Adrenal gland (tissue), 12 donors: Measurements from ENCODE around the gene OLFM2. TPM values are rescaled to one million over a fixed set of nuclear protein-coding genes. Genes with fewer than 3 reads are reported as not detected.

Experiments
- DNase-seq, 7 donors: peaks; one replicate each; pipeline ENCODE4 v3.0.0-alpha.2; 2019 to 2020
- H3K27ac ChIP-seq, 5 donors: fragments of 200-600 bp; sonication (generic) in 4 of 5; 1 replicate in 3 of 5; 2 replicates in 2 of 5; pipeline versions ENCODE4 v1.5.1 to v1.8.0; 2016 to 2020; ENCODE audit warnings: mild to moderate bottlenecking in 1 of 5
- H3K27me3 ChIP-seq: fragments of 200-600 bp; 2 replicates; pipeline ENCODE4 v1.8.0; 2021
- H3K36me3 ChIP-seq, 2 donors: fragments of 200-600 bp; replicated peaks in 1 of 2; 1 replicate in 1 of 2; 2 replicates in 1 of 2; pipeline versions ENCODE4 v1.5.1 to v1.8.0; 2018 to 2022
- H3K4me1 ChIP-seq, 2 donors: fragments of 200-600 bp; replicated peaks in 1 of 2; 1 replicate in 1 of 2; 2 replicates in 1 of 2; pipeline versions ENCODE4 v1.5.1 to v1.8.0; 2018 to 2021
- H3K4me3 ChIP-seq, 4 donors: fragments of 200-600 bp; sonication (generic) in 3 of 4; one replicate each; pipeline ENCODE4 v1.5.1; 2016 to 2018
- H3K9me3 ChIP-seq, 3 donors: fragments of 200-600 bp; sonication (generic) in 1 of 3; replicated peaks in 1 of 3; 1 replicate in 2 of 3; 2 replicates in 1 of 3; pipeline versions ENCODE4 v1.5.1 to v1.8.0; 2016 to 2021
- POLR2A ChIP-seq, 2 donors: fragments of 450-650 bp; IDR thresholded peaks; one replicate each; pipeline ENCODE4 v1.6.1; 2017; ENCODE audit warnings: antibody characterized with exemption in 2 of 2, mild to moderate bottlenecking in 2 of 2, moderate library complexity in 1 of 2
- WGBS, 4 donors: extraction: QIAGEN DNeasy Blood & Tissue Kit in 2 of 4; methylation state at CpG; one replicate each; pipeline versions ENCODE4 v1.1.5 to v1.1.7; 2013 to 2017; 5-methylcytosine and 5-hydroxymethylcytosine counted together
- intact Hi-C, 2 donors: fragments of 100-400 bp; cut with DNase I; formaldehyde crosslinking; loops; one replicate each; pipeline versions ENCODE4 v1.14.1 to v1.15.0; 2022 to 2023
- polyA plus RNA-seq, 3 donors: library from polyadenylated mRNA; stranded (reverse); fragments of 200-250 nt in 2 of 3; fragments of 350-450 nt in 1 of 3; fragmentation: Illumina TruSeq in 1 of 3; extraction: RNeasy Lipid Tissue Mini Kit (QIAGEN cat#74804) in 1 of 3; gene quantifications; one replicate each; pipeline ENCODE4 v1.2.3, GENCODE V29; 2013 to 2014
- total RNA-seq, 9 donors: library from RNA; depleted of rRNA in 4 of 9; stranded (reverse); fragments of >200 nt in 4 of 9; fragments of 120-200 nt in 1 of 9; fragmentation: NEBNext Ultra II Directional in 1 of 9; extraction: Animal tissue kit (Norgen Biotek cat#: 25700) in 1 of 9; gene quantifications; one replicate each; pipeline versions ENCODE4 v1.1.0 to v1.2.4, GENCODE V29; 2013 to 2023
- TF ChIP-seq, protein P1 (sequence below), 6 experiments: fragments of 450-650 bp in 4 of 6; fragments of 200-600 bp in 2 of 6; sonication (generic) in 1 of 6; IDR thresholded peaks; 1 replicate in 5 of 6; 2 replicates in 1 of 6; pipeline versions ENCODE4 v1.5.1 to v1.8.0; 2016 to 2021; ENCODE audit warnings: antibody characterized with exemption in 6 of 6, mild to moderate bottlenecking in 2 of 6, moderate library complexity in 1 of 6
- donor health status: healthy with polysubstance abuse.
- donor health status: Bipolar disorder and iron deficiency.
- donor health status: DM: yes; HTN: yes; CAD: no.
- donor health status: DM: no; HTN: no; CAD: no.
- donor health status: DM: no; HTN: no; CAD: no.
- donor health status: DM: yes; HTN: yes; CAD: no.

OLFM2 gene
- total and polyA plus RNA-seq, 12 donors, result 2.2 to 76.2 (median 51.5) TPM

DNA sequence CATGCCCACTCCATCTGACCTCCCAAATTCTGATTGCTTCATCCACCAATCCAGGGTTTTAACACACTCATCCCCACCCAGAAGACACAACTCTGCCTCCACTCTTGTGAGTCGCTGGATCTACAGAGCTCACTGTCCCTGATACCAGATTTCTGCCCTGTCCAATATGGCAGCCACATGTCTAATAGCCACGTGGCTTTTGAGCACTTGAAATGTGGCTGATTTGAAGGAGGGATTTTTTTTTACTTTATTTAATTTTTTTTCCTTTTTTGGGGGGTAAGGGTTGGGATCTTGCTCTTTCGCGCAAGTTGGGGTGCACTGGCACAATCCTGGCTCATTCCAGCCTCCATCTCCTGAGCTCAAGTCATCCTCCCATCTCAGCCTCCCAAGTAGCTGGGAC lies 24.8 kb upstream of the OLFM2 start:
- no peak for DNase-seq
- Histone ChIP-seq H3K9me3 (no peaks in the 10 kb centered on the region), H3K27me3 (no peaks in the 10 kb centered on the region), H3K27ac (no peak overlapping the region), H3K4me1 (no peaks in the 10 kb centered on the region), H3K4me3 (no peak overlapping the region), H3K36me3 (no peaks in the 10 kb centered on the region)
- intact Hi-C loops, result no loop called here
- TF ChIP-seq, protein P1, sequence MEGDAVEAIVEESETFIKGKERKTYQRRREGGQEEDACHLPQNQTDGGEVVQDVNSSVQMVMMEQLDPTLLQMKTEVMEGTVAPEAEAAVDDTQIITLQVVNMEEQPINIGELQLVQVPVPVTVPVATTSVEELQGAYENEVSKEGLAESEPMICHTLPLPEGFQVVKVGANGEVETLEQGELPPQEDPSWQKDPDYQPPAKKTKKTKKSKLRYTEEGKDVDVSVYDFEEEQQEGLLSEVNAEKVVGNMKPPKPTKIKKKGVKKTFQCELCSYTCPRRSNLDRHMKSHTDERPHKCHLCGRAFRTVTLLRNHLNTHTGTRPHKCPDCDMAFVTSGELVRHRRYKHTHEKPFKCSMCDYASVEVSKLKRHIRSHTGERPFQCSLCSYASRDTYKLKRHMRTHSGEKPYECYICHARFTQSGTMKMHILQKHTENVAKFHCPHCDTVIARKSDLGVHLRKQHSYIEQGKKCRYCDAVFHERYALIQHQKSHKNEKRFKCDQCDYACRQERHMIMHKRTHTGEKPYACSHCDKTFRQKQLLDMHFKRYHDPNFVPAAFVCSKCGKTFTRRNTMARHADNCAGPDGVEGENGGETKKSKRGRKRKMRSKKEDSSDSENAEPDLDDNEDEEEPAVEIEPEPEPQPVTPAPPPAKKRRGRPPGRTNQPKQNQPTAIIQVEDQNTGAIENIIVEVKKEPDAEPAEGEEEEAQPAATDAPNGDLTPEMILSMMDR (IDR thresholded peaks at IDR 0.05), result no peak
- TF ChIP-seq POLR2A (IDR thresholded peaks at IDR 0.05), result no peak
- 79 to 91% (median 88%) methylated on average over 4 of the region's 4 CpGs for WGBS, 4 donors

DNA sequence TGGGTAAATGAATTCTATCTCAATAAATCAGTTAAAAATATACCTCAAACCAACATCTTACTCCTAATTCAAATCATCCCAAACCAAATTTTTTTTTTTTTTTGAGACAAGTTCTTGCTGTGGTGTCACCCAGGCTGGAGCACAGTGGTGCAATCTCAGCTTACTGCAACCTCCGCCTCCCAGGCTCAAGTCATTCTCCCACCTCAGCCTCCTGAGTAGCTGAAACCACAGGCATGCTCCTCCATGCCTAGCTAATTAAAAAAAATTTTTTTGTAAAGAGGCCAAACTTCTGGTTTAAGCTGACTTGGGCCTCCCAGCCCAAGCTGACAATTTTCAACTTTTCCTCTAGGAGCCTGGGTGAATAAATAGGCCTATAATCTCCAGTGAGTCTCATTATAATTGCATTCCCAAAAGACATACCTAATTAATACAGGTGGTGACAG lies 22.1 kb upstream of the OLFM2 start:
- no peaks in the 10 kb centered on the region for H3K36me3 ChIP-seq
- no peaks in the 10 kb centered on the region for H3K27me3 ChIP-seq
- no peaks in the 10 kb centered on the region for H3K4me1 ChIP-seq
- WGBS, 4 donors, result 88 to 95% (median 92%) methylated on average over 1 of the region's 1 CpG
- intact Hi-C loops, result no loop called here
- no peaks in the 10 kb centered on the region for H3K9me3 ChIP-seq
- TF ChIP-seq POLR2A (IDR thresholded peaks at IDR 0.05), result no peak
- TF ChIP-seq, protein P1 (IDR thresholded peaks at IDR 0.05), result no peak
- no peak for DNase-seq
- H3K27ac ChIP-seq, result no peak overlapping the region
- no peak overlapping the region for H3K4me3 ChIP-seq

DNA sequence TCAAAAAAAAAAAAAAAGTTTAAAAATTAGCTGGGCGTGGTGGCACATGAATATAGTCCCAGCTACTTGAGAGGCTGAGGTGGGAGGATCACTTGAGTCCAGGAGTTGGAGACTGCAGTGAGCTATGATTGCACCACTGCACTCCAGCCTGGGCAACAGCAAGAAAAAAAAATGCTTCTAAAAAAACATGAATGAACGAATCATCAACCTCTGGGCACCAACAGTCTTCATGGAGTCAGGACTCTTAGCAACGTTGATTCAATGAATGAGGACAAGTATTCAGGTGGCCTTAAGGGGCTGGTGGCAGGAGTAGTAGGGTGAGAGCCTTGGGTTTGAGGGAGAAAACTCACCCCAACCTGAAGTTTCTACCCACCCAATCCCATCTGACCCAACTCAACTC lies 20.6 kb upstream of the OLFM2 start:
- TF ChIP-seq, protein P1 (IDR thresholded peaks at IDR 0.05), result no peak
- no peak for TF ChIP-seq POLR2A (IDR thresholded peaks at IDR 0.05)
- no peak for DNase-seq
- intact Hi-C loops, result no loop called here

DNA sequence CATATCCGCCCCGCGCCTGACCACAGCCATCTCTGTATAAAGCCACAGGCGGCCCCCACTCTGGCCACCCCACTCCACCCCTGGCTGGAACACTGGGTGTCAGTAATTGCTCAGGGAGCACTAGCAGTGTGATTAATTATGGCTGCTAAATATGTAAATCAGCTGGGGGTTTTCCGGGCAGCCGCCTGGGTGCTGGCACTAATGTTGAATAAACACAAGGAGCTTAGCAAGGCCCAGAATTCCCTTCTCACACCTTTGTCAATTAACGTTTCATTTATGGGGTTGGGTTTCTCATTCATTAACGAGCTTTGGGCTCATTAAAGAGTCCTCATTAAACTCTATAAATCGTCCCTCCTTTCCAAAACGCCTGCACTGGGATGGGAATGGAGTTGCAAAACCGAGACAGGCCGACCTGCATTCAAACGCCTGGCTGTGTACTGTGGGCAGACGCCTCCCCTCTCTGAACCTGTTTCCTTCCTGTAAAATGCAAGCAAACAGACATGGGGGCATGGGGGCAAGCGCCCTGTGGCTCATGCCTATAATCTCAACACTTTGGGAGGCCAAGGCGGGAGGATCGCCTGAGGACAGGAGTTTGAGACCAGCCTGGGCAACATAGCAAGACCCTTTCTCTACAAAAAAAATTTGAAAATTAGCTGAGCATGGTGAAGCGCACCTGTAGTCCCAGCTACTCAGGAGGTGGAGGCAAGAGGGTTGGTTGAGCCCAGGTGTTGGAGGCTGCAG lies 17.7 kb upstream of the OLFM2 start:
- WGBS, 4 donors, result 77 to 82% (median 80%) methylated on average over 14 to 18 of the region's 18 CpGs
- Histone ChIP-seq H3K27me3 (no peaks in the 10 kb centered on the region), H3K36me3 (no peaks in the 10 kb centered on the region), H3K27ac (no peak overlapping the region), H3K4me1 (no peaks in the 10 kb centered on the region), H3K4me3 (no peak overlapping the region), H3K9me3 (no peaks in the 10 kb centered on the region)
- no peak for DNase-seq
- intact Hi-C loops, result no loop called here
- TF ChIP-seq, protein P1 (IDR thresholded peaks at IDR 0.05), result no peak
- TF ChIP-seq POLR2A (IDR thresholded peaks at IDR 0.05), result no peak

More for the DNA sequence above, 20.6 kb upstream of the OLFM2 start:
- Histone ChIP-seq H3K27me3 (no peaks in the 10 kb centered on the region), H3K9me3 (no peaks in the 10 kb centered on the region), H3K4me3 (no peak overlapping the region), H3K4me1 (no peaks in the 10 kb centered on the region), H3K27ac (no peak overlapping the region), H3K36me3 (no peaks in the 10 kb centered on the region)
- 65 to 73% (median 70%) methylated on average over 3 of the region's 3 CpGs for WGBS, 4 donors
